Hematopoietic multipotent progenitor cell (in vitro differentiated cells): ENCODE results near the gene PRAMEF25. TPM values are rescaled to one million over a fixed set of nuclear protein-coding genes. Genes with fewer than 3 reads are reported as not detected.
"Not testable (repeated sequence)": the region's sequence is repeated elsewhere in the genome, so short reads cannot be mapped to it uniquely, and the experiment has no call there.

Experiments used
- DNase-seq, 3 donors: peaks; one replicate each; pipeline ENCODE4 v3.0.0-alpha.2; 2011 to 2015; ENCODE audit warnings: low read depth in 2 of 3, low spot score in 2 of 3
- total RNA-seq: library from RNA; depleted of rRNA; stranded (reverse); fragments of >200 nt; gene quantifications from one replicate; pipeline ENCODE4 v1.2.3, GENCODE V29; 2012

PRAMEF25 gene
- not detected for total RNA-seq

DNA sequence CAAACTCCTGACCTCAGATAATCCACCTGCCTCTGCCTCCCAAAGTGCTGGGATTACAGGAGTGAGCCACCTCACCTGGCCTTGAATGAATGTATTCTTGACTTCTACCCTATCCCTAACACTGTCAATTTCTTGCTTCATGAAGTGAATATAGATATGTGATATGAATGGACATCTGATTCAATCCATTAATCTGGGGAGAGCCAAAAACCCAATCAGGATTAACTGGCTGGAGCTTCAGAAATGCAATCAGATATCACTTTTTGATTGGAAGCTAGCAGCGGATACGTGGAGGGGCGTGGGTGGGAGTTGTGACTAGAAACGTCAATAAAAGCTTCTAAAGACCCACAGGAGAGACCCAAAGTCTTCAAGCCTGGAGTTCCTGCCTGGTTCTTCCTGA lies at the start of gene PRAMEF25:
PRAMEF25 (plus strand) TSS at position 301 of the 400 bp plus-strand sequence. CDS start 2,920 bp downstream, outside the sequence.
- not testable (repeated sequence) for DNase-seq

DNA sequence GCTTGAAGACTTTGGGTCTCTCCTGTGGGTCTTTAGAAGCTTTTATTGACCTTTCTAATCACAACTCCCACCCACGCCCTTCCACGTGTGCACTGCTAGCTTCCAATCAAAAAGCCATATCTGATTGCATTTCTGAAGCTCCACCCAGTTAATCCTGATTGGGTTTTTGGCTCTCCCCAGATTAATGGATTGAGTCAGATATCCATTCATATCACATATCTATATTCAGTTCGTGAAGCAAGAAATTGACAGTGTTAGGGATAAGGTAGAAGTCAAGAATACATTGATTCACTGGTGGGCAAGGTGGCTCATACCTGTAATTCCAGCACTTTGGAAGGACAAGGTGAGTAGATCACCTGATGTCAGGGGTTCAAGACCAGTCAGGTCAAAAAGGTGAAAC lies 14.1 kb upstream of the PRAMEF25 start, which contains the start of gene PRAMEF27:
PRAMEF27 (minus strand) TSS at position 101 of the 400 bp plus-strand sequence. CDS start 2,916 bp downstream, outside the sequence.
- DNase-seq, result not testable (repeated sequence)

DNA sequence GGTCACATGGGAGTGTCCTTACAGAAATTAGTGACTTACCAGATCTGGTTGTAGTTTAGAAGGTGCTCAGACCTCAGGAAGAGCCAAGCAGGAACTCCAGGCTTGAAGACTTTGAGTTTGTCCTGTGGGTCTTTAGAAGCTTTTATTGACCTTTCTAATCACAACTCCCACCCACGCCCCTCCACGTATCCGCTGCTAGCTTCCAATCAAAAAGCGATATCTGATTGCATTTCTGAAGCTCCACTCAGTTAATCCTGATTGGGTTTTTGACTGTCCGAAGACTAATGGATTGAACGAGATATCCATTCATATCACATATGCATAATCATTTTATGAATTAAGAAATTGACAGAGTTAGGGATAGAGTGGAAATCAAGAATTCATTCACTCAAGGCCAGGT lies 46.2 kb downstream of the PRAMEF25 start, which contains the start of gene HNRNPCL2:
HNRNPCL2 (minus strand) TSS at position 101 of the 400 bp plus-strand sequence. CDS start 454 bp downstream, outside the sequence.
- DNase-seq, result not testable (repeated sequence)

Other genes with a start within 250 kb of the PRAMEF25 start
- gene PRAMEF11, start 239.4 kb upstream of the PRAMEF25 start, total RNA-seq, result not detected
- not detected for gene HNRNPCL1, start 222.1 kb upstream of the PRAMEF25 start, total RNA-seq
- gene PRAMEF2, start 213.7 kb upstream of the PRAMEF25 start, total RNA-seq, result not detected
- not detected for gene PRAMEF4, start 184.6 kb upstream of the PRAMEF25 start, total RNA-seq
- gene PRAMEF10, start 172.5 kb upstream of the PRAMEF25 start, total RNA-seq, result not detected
- not detected for gene PRAMEF7, start 154.2 kb upstream of the PRAMEF25 start, total RNA-seq
- not detected for gene PRAMEF6, start 123.2 kb upstream of the PRAMEF25 start, total RNA-seq
- not detected for gene PRAMEF27, start 14.2 kb upstream of the PRAMEF25 start, total RNA-seq
- gene HNRNPCL3, start 10.0 kb upstream of the PRAMEF25 start, total RNA-seq, result not detected
- not detected for gene HNRNPCL2, start 46.1 kb downstream of the PRAMEF25 start, total RNA-seq
- gene PRAMEF26, start 85.2 kb downstream of the PRAMEF25 start, total RNA-seq, result not detected
- gene HNRNPCL4, start 94.9 kb downstream of the PRAMEF25 start, total RNA-seq, result not detected
- not detected for gene PRAMEF9, start 101.1 kb downstream of the PRAMEF25 start, total RNA-seq
- not detected for gene PRAMEF13, start 130.6 kb downstream of the PRAMEF25 start, total RNA-seq
- not detected for gene PRAMEF18, start 155.4 kb downstream of the PRAMEF25 start, total RNA-seq
- not detected for gene PRAMEF5, start 183.4 kb downstream of the PRAMEF25 start, total RNA-seq
- not detected for gene PRAMEF8, start 214.4 kb downstream of the PRAMEF25 start, total RNA-seq
- gene PRAMEF33, start 232.8 kb downstream of the PRAMEF25 start, total RNA-seq, result not detected
- not detected for gene PRAMEF15, start 244.8 kb downstream of the PRAMEF25 start, total RNA-seq